Neural progenitor cell (in vitro differentiated cells): ENCODE measurements around the gene FAM32A. TPM values are rescaled to one million over a fixed set of nuclear protein-coding genes. Genes with fewer than 3 reads are reported as not detected.

Source experiments
- DNase-seq: peaks from one replicate; pipeline ENCODE4 v3.0.0-alpha.2; 2016; ENCODE audit warnings: low spot score
- H2AFZ ChIP-seq: fragments of 200-600 bp; sonication (generic); replicated peaks from 2 replicates; pipeline ENCODE4 v1.6.1; 2016; ENCODE audit warnings: antibody characterized with exemption
- H3F3A ChIP-seq: fragments of 200-600 bp; sonication (generic); 2 replicates; pipeline ENCODE4 v1.6.1; 2016; ENCODE audit warnings: antibody characterized with exemption, low read depth
- H3K27ac ChIP-seq: fragments of 200-600 bp; sonication (generic); 2 replicates; pipeline ENCODE4 v1.5.1; 2016; ENCODE audit warnings: mild to moderate bottlenecking
- H3K27me3 ChIP-seq: fragments of 200-600 bp; sonication (generic); 2 replicates; pipeline ENCODE4 v1.6.1; 2016; ENCODE audit warnings: mild to moderate bottlenecking, moderate library complexity
- H3K36me3 ChIP-seq: fragments of 200-600 bp; sonication (generic); 2 replicates; pipeline ENCODE4 v1.5.1; 2016
- H3K4me1 ChIP-seq: fragments of 200-600 bp; sonication (generic); 2 replicates; pipeline ENCODE4 v1.6.1; 2016; ENCODE audit warnings: mixed run types
- H3K4me2 ChIP-seq: fragments of 200-600 bp; sonication (generic); 2 replicates; pipeline ENCODE4 v1.6.1; 2016
- H3K4me3 ChIP-seq: fragments of 200-600 bp; sonication (generic); 2 replicates; pipeline ENCODE4 v1.5.1; 2016
- H3K79me2 ChIP-seq: fragments of 200-600 bp; sonication (generic); 2 replicates; pipeline ENCODE4 v1.6.1; 2016; ENCODE audit warnings: low read depth
- H3K9ac ChIP-seq: fragments of 200-600 bp; sonication (generic); 2 replicates; pipeline ENCODE4 v1.6.1; 2016
- H3K9me3 ChIP-seq: fragments of 200-600 bp; sonication (generic); 2 replicates; pipeline ENCODE4 v1.5.1; 2016; ENCODE audit warnings: low read depth
- H4K20me1 ChIP-seq: fragments of 200-600 bp; sonication (generic); 2 replicates; pipeline ENCODE4 v1.6.1; 2016; ENCODE audit warnings: low read depth
- H3K27ac Mint-ChIP-seq: 3 replicates; pipeline ENCODE4 v1.8.0; 2021; ENCODE audit warnings: mixed read lengths
- H3K27me3 Mint-ChIP-seq: 2 replicates; pipeline ENCODE4 v1.8.0; 2022; ENCODE audit warnings: low read depth, mild to moderate bottlenecking, inconsistent platforms, moderate library complexity, mixed read lengths; ENCODE audit not compliant: insufficient read depth
- H3K36me3 Mint-ChIP-seq: 3 replicates; pipeline ENCODE4 v1.8.0; 2021; ENCODE audit warnings: mixed read lengths
- H3K4me1 Mint-ChIP-seq: 3 replicates; pipeline ENCODE4 v1.8.0; 2021; ENCODE audit warnings: mixed read lengths
- H3K4me3 Mint-ChIP-seq: 3 replicates; pipeline ENCODE4 v1.8.0; 2021; ENCODE audit warnings: mild to moderate bottlenecking, moderate library complexity, mixed read lengths
- H3K9me3 Mint-ChIP-seq: 3 replicates; pipeline ENCODE4 v1.8.0; 2020; ENCODE audit warnings: mixed read lengths
- EZH2 ChIP-seq: fragments of 200-600 bp; sonication (generic); IDR thresholded peaks from 2 replicates; pipeline ENCODE4 v1.6.1; 2017; ENCODE audit warnings: antibody characterized with exemption, mild to moderate bottlenecking, moderate library complexity
- EZH2phosphoT487 ChIP-seq: fragments of 200-600 bp; sonication (generic); IDR thresholded peaks from 2 replicates; pipeline ENCODE4 v1.6.1; 2017; ENCODE audit warnings: antibody characterized with exemption
- small RNA-seq: library from RNA; depleted of rRNA; stranded (forward); fragments of <200 nt; gene quantifications from one replicate; pipeline ENCODE3, GENCODE V24; 2015
- total RNA-seq: library from RNA; depleted of rRNA; stranded (reverse); fragments of >200 nt; gene quantifications from 2 replicates; pipeline ENCODE4 v1.2.3, GENCODE V29; 2015; ENCODE audit warnings: low replicate concordance
- TF ChIP-seq, protein P1 (sequence below): fragments of 200-600 bp; sonication (generic); IDR thresholded peaks from 2 replicates; pipeline ENCODE4 v1.5.1; 2017; ENCODE audit warnings: antibody characterized with exemption, mild to moderate bottlenecking

The FAM32A gene
- total RNA-seq, 1 donor from 2014 or later: 139 TPM

DNA sequence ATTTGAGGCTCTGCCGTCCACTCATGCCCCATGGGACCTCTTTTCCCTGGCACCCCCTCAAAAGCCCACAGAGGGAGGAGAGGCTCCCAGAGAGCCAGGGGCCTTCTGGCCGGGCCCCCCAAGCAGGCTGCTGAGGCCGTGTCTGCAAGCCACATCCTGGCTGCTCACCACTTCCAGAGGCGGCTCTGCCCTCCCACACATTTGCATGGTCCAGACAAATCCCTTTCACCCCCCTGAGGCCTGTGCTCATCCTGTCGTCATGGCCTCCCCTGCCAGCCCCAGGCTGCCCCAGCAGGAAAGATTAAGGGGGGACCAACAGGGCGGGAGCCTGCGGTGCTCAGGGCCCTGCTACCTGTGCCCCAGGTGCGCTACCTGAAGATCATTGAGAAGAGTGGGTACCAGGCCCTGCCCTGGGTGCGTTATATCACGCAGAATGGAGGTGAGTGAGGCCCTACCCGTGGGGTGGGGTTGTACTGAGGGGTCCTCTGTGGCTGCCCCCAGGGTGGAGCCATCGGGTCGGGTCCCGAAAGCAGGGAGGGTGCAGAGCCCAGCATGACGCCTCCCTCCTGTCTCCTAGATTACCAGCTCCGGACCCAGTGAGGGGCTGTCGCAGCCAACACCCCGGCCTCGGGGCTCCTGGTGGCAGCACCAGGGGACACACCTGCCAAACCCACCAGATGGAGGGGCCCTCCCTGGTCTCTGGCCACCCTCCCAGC lies 48.8 kb downstream of the FAM32A start:
- no peak overlapping the region for H3K27ac ChIP-seq
- H3F3A ChIP-seq: no peaks in the 10 kb centered on the region
- H3K27me3 ChIP-seq: no peaks in the 10 kb centered on the region
- Mint-ChIP-seq H3K9me3 (no peaks in the 10 kb centered on the region), H3K27ac (no peak overlapping the region), H3K4me3 (no peak overlapping the region), H3K4me1 (peaks cover 3% of the 10 kb centered on the region), H3K36me3 (peaks cover 30% of the 10 kb centered on the region), H3K27me3 (peaks cover 8% of the 10 kb centered on the region)
- no peaks in the 10 kb centered on the region for H3K4me1 ChIP-seq
- H4K20me1 ChIP-seq: no peaks in the 10 kb centered on the region
- H3K79me2 ChIP-seq: no peaks in the 10 kb centered on the region
- H3K36me3 ChIP-seq: no peaks in the 10 kb centered on the region
- no peak for DNase-seq
- H3K9ac ChIP-seq: no peak overlapping the region
- no peak overlapping the region for H2AFZ ChIP-seq
- TF ChIP-seq, protein P1, sequence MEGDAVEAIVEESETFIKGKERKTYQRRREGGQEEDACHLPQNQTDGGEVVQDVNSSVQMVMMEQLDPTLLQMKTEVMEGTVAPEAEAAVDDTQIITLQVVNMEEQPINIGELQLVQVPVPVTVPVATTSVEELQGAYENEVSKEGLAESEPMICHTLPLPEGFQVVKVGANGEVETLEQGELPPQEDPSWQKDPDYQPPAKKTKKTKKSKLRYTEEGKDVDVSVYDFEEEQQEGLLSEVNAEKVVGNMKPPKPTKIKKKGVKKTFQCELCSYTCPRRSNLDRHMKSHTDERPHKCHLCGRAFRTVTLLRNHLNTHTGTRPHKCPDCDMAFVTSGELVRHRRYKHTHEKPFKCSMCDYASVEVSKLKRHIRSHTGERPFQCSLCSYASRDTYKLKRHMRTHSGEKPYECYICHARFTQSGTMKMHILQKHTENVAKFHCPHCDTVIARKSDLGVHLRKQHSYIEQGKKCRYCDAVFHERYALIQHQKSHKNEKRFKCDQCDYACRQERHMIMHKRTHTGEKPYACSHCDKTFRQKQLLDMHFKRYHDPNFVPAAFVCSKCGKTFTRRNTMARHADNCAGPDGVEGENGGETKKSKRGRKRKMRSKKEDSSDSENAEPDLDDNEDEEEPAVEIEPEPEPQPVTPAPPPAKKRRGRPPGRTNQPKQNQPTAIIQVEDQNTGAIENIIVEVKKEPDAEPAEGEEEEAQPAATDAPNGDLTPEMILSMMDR: no peak
- TF ChIP-seq EZH2 (no peak), EZH2phosphoT487 (no peak)
- H3K4me2 ChIP-seq: no peak overlapping the region
- no peak overlapping the region for H3K4me3 ChIP-seq
- no peaks in the 10 kb centered on the region for H3K9me3 ChIP-seq

DNA sequence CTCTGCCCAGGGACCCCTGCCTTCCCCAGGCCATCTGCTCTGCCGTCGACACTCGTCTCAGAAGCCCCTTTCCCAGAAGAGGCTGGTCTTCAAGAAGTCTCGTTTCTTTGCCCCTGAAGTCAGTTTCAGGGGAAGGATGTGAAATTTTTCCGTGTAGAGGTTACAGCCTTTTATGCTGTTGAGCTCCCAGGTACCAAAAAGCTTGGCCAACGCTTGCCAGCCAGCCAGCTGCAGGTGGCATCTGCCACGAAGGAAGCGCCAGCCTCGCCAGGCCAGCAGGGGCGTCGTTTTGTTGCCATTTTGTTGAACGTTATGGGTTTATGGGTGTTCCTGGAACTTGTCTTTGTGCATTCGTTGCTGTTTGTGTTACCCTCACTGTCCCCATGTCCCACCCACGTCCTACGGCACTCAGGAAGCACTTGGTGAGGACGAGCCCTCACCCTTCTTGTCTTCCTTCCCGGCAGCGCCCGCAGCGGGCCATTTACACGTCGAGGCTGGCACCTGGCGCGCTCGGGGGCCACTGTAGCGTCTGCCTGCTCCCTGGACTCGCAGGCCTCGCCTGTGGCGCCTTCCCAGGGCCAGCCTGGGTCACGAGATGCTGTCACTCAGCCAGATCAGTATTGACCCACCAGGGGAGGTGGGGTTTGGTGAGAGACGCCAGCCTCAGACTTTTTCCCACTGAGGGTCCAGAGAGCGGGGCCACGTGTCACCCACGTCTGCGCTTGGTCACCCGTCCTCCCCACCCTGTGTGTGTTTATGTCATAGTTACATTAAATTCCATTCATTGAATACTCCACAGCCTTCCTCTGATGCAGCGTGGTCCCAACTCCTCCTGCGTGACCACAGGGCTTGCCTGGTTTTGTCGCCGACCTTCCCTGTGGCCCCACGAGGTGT lies 49.6 kb downstream of the FAM32A start:
- H3K4me3 Mint-ChIP-seq: no peak overlapping the region
- DNase-seq: no peak
- H3K27ac Mint-ChIP-seq: no peak overlapping the region
- H4K20me1 ChIP-seq: no peaks in the 10 kb centered on the region
- H3K79me2 ChIP-seq: no peaks in the 10 kb centered on the region
- H3K36me3 Mint-ChIP-seq: peaks cover 26% of the 10 kb centered on the region
- H3K9me3 Mint-ChIP-seq: no peaks in the 10 kb centered on the region
- H3K9me3 ChIP-seq: no peaks in the 10 kb centered on the region
- no peak overlapping the region for H3K27ac ChIP-seq
- H3F3A ChIP-seq: no peaks in the 10 kb centered on the region
- no peaks in the 10 kb centered on the region for H3K4me1 ChIP-seq
- H3K27me3 ChIP-seq: no peaks in the 10 kb centered on the region
- H3K4me1 Mint-ChIP-seq: peaks cover 3% of the 10 kb centered on the region
- H3K4me2 ChIP-seq: no peak overlapping the region
- TF ChIP-seq, protein P1: no peak
- TF ChIP-seq EZH2phosphoT487 (no peak), EZH2 (no peak)
- no peaks in the 10 kb centered on the region for H3K36me3 ChIP-seq
- no peak overlapping the region for H3K4me3 ChIP-seq
- H2AFZ ChIP-seq: no peak overlapping the region
- peaks cover 9% of the 10 kb centered on the region for H3K27me3 Mint-ChIP-seq
- no peak overlapping the region for H3K9ac ChIP-seq

DNA sequence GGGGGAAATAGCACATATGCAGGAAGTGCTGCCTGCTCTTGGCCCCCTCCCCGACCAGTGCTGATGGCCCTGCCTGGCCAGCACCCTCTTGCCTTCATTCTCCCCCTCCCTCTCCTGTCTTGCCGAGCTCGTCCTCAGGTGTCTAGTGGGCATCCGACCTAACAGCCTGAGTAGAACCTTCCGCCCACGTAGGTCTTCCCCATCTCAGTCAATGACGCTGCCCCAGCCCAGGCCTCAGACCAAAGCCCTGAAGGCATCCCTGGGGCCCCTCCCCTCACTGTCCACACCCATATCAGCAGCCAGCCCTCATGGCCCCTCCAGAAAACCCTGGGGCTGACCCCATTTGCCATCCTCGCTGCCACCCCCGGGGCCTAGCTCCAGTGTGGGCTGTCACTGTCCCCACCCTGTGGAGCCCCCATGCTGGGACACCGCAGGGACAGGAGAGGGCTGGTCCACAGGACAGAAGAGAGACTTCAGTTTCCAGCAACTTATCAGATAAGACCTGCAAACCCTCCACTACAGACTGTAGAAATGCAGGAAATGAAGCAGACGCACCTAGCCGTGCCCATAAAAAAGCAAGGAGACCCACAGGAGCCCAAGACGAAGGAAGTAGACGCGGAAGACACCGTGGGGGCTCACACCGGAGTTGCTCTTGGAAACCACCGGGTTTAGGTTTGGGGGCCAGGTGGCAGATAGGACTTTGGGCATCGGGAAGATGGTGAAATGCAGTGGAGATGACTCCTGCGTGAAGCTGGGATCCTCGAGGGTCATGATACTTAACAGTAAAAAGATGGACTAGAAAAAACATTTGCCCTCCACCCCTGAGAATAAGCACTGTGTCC lies 50.8 kb downstream of the FAM32A start:
- no peaks in the 10 kb centered on the region for H3K27me3 ChIP-seq
- H3K36me3 ChIP-seq: no peaks in the 10 kb centered on the region
- H3K27ac ChIP-seq: no peak overlapping the region
- H4K20me1 ChIP-seq: no peaks in the 10 kb centered on the region
- H3K4me1 Mint-ChIP-seq: peaks cover 3% of the 10 kb centered on the region
- no peaks in the 10 kb centered on the region for H3K4me1 ChIP-seq
- no peaks in the 10 kb centered on the region for H3K79me2 ChIP-seq
- no peak overlapping the region for H3K4me2 ChIP-seq
- no peaks in the 10 kb centered on the region for H3F3A ChIP-seq
- H3K36me3 Mint-ChIP-seq: peaks cover 22% of the 10 kb centered on the region
- H3K9me3 Mint-ChIP-seq: no peaks in the 10 kb centered on the region
- H3K9ac ChIP-seq: no peak overlapping the region
- H3K9me3 ChIP-seq: no peaks in the 10 kb centered on the region
- no peak for DNase-seq
- TF ChIP-seq EZH2phosphoT487: no peak
- TF ChIP-seq, protein P1: no peak
- peaks cover 9% of the 10 kb centered on the region for H3K27me3 Mint-ChIP-seq
- no peak overlapping the region for H3K4me3 Mint-ChIP-seq
- H2AFZ ChIP-seq: no peak overlapping the region
- peak overlapping the region; percentile 28 for H3K27ac Mint-ChIP-seq
- H3K4me3 ChIP-seq: no peak overlapping the region

Small RNAs within 50 kb of the gene (small RNA-seq; reads per million reads assigned to genes)
- not detected for gene RF00017

Other genes with a start within 250 kb of the FAM32A start
- not detected in 2 replicates for gene OR10H4, start 236.4 kb upstream of the FAM32A start, total RNA-seq
- 446 and 535 TPM in 2 replicates for gene TPM4, start 108.9 kb upstream of the FAM32A start, total RNA-seq
- gene RAB8A, start 73.5 kb upstream of the FAM32A start, total RNA-seq: 39.2 and 61.7 TPM in 2 replicates
- not detected in 2 replicates for gene HSH2D, start 41.7 kb upstream of the FAM32A start, total RNA-seq
- not detected in 2 replicates for gene CIB3, start 11.9 kb upstream of the FAM32A start, total RNA-seq
- 26.5 and 53.3 TPM in 2 replicates for gene AP1M1, start 12.5 kb downstream of the FAM32A start, total RNA-seq
- gene KLF2, start 139.4 kb downstream of the FAM32A start, total RNA-seq: not detected in 2 replicates